ENCODE results near the gene TSN. TPM values are rescaled to one million over a fixed set of nuclear protein-coding genes. Genes with fewer than 3 reads are reported as not detected.

TSN gene
- total RNA-seq (10 to 100 TPM; 24.8 to 51.5 (median 42.0) TPM), polyA plus RNA-seq (10 to 100 TPM; 15.6 to 37.0 (median 18.7) TPM)

- Histone ChIP-seq H3K27me3 (no peaks in the 10 kb centered on the region), H3K36me3 (peaks cover 0 to 28% (median 4%) of the 10 kb centered on the region in 4 donors), H3K27ac (peak within 1 kb of the TSS; percentile 71 to 89 (median 82)), H3K4me3 (peak within 1 kb of the TSS; percentile 72 to 95 (median 86)), H3K9me3 (no peaks in the 10 kb centered on the region), H3K4me1 (peaks cover 0 to 34% (median 28%) of the 10 kb centered on the region in 4 donors)
- DNase-seq = peak; percentile 98
- peak in 1 of 2 donors; percentile 42 for TF ChIP-seq POLR2A (IDR thresholded peaks at IDR 0.05)
- TF ChIP-seq POLR2AphosphoS5 (IDR thresholded peaks at IDR 0.05) = peak; percentile 47 to 92 (median 86)
- no peak for TF ChIP-seq CTCF (IDR thresholded peaks at IDR 0.05)
- TF ChIP-seq EP300 (IDR thresholded peaks at IDR 0.05) = no peak
- 0 to 1% methylated on average over 67 of the region's 67 CpGs for WGBS, 2 donors
- intact Hi-C loops (cut with DNase I) = loop anchor here (1.0 to 5.0 kb wide), 2 partner anchors 19 to 223 kb away; partner anchors contain the start of genes NIFK and RNU4ATAC
These were observed at the start of gene TSN for GRCh38 chr2:121755237-121756111. Gene TSN, plus strand, starts transcription at chr2:121755651. Its CDS starts 129 bp downstream, at chr2:121755780.

GRCh38 chr2:121705958-121706357 lies 49.5 kb upstream of the TSN start:
- intact Hi-C loops (cut with DNase I) = no loop called here

GRCh38 chr2:121707344-121707919 lies 48.0 kb upstream of the TSN start:
- Histone ChIP-seq H3K4me3 (no peak overlapping the region), H3K4me1 (no peaks in the 10 kb centered on the region), H3K27ac (no peak overlapping the region), H3K9me3 (no peaks in the 10 kb centered on the region), H3K36me3 (no peaks in the 10 kb centered on the region), H3K27me3 (no peaks in the 10 kb centered on the region)
- no peak for TF ChIP-seq EP300 (IDR thresholded peaks at IDR 0.05)
- TF ChIP-seq POLR2A (IDR thresholded peaks at IDR 0.05) = no peak
- no peak for TF ChIP-seq CTCF (IDR thresholded peaks at IDR 0.05)
- TF ChIP-seq POLR2AphosphoS5 (IDR thresholded peaks at IDR 0.05) = no peak
- peak; percentile 3 for DNase-seq
- WGBS, 2 donors = 11 to 42% methylated on average over 9 of the region's 9 CpGs
- intact Hi-C loops (cut with DNase I) = no loop called here

More at GRCh38 chr2:121705958-121706357, 49.5 kb upstream of the TSN start:
- Histone ChIP-seq H3K9me3 (no peaks in the 10 kb centered on the region), H3K27me3 (no peaks in the 10 kb centered on the region), H3K4me1 (no peaks in the 10 kb centered on the region), H3K27ac (no peak overlapping the region), H3K4me3 (no peak overlapping the region), H3K36me3 (no peaks in the 10 kb centered on the region)
- DNase-seq = no peak
- 93 to 94% methylated on average over 4 of the region's 4 CpGs for WGBS, 2 donors
- no peak for TF ChIP-seq POLR2A (IDR thresholded peaks at IDR 0.05)
- no peak for TF ChIP-seq EP300 (IDR thresholded peaks at IDR 0.05)
- TF ChIP-seq CTCF (IDR thresholded peaks at IDR 0.05) = no peak
- TF ChIP-seq POLR2AphosphoS5 (IDR thresholded peaks at IDR 0.05) = no peak

- H3K4me1 ChIP-seq = no peaks in the 10 kb centered on the region
- H3K4me3 ChIP-seq = no peak overlapping the region
- H3K27me3 ChIP-seq = no peaks in the 10 kb centered on the region
- H3K27ac ChIP-seq = no peak overlapping the region
- H3K36me3 ChIP-seq = no peaks in the 10 kb centered on the region
- no peaks in the 10 kb centered on the region for H3K9me3 ChIP-seq
- no peak for DNase-seq
- WGBS, 2 donors = 14 to 62% methylated on average over 5 of the region's 5 CpGs
- intact Hi-C loops (cut with DNase I) = no loop called here
- TF ChIP-seq POLR2A (IDR thresholded peaks at IDR 0.05) = no peak
- no peak for TF ChIP-seq EP300 (IDR thresholded peaks at IDR 0.05)
- TF ChIP-seq CTCF (IDR thresholded peaks at IDR 0.05) = no peak
- no peak for TF ChIP-seq POLR2AphosphoS5 (IDR thresholded peaks at IDR 0.05)
These were observed 47.5 kb upstream of the TSN start for GRCh38 chr2:121707920-121708361.
